MG63 (cell line): ENCODE results near the gene SCGB1C2. TPM values are rescaled to one million over a fixed set of nuclear protein-coding genes. Genes with fewer than 3 reads are reported as not detected.
"Not testable (repeated sequence)": the region's sequence is repeated elsewhere in the genome, so short reads cannot be mapped to it uniquely, and the experiment has no call there.

Source experiments
- DNase-seq: peaks from one replicate; pipeline ENCODE4 v3.0.0-alpha.2; 2020
- H3K27me3 ChIP-seq: fragments of 250-450 bp; sonication (Bioruptor Pico); 2 replicates; pipeline ENCODE4 v1.5.1; 2020; ENCODE audit warnings: mild to moderate bottlenecking, moderate library complexity
- H3K36me3 ChIP-seq: fragments of 250-450 bp; sonication (Bioruptor Pico); 2 replicates; pipeline ENCODE4 v1.5.1; 2020; ENCODE audit warnings: mild to moderate bottlenecking, moderate library complexity
- H3K4me3 ChIP-seq: fragments of 250-450 bp; sonication (Bioruptor Pico); 2 replicates; pipeline ENCODE4 v1.5.1; 2020; ENCODE audit warnings: mild to moderate bottlenecking, moderate library complexity
- H3K9me3 ChIP-seq: fragments of 250-450 bp; sonication (Bioruptor Pico); 2 replicates; pipeline ENCODE4 v1.5.1; 2020; ENCODE audit warnings: mild to moderate bottlenecking, moderate library complexity
- total RNA-seq: library from RNA; depleted of rRNA; stranded (reverse); fragments of >200 nt; shearing (Covaris generic); gene quantifications from 2 replicates; pipeline ENCODE4 v1.2.3, GENCODE V29; 2014; ENCODE audit warnings: low replicate concordance

The SCGB1C2 gene
- total RNA-seq, 1 experiment from 2014 or later, result not detected

DNA sequence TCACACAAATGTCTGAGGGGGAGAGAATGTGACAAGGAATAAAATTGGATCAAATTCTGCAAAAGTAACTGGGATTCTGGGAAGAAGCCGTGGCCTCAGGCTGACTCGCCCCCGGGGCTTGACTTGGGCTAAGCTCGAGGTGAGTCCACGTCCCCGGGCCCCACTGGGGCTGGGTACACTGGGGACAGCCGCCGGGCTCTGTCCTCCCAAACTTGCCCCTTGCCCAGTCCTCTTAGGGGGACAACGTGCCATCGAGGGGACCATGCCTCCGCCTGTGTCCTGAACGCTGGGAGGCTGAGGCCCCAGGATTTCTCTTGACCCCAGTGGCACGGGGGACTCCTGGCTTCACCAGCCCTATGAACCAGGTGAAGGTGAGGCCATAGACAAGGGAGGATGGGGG is 23.0 kb downstream of the SCGB1C2 start:
- Histone ChIP-seq H3K9me3 (no peaks in the 10 kb centered on the region), H3K4me3 (no peak overlapping the region), H3K36me3 (no peaks in the 10 kb centered on the region), H3K27me3 (no peaks in the 10 kb centered on the region)
- no peak for DNase-seq

GRCh38 chr17:161481-161880 is 24.1 kb downstream of the SCGB1C2 start:
- H3K27me3 ChIP-seq, result no peaks in the 10 kb centered on the region

DNA sequence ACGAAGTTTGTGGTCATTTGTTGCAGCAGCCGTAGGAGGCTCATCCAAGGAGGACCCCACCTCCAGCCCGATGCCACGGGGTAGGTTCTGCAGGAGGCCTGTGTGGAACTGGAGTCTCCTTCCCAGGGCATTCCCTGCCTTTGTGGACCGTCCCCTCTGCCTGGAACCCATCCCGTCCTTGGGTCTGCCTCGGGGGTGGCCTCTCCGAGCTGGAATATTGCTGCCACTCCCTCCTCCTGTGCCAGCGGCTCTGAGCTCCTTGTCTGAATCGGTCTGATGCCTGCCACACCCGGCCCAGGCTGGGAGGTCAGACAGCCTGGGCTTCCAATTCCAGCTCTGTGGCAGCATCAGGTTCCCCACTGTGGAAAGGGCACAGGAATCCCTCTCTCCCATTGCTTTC is 25.3 kb downstream of the SCGB1C2 start:
- Histone ChIP-seq H3K27me3 (no peaks in the 10 kb centered on the region), H3K36me3 (no peaks in the 10 kb centered on the region), H3K9me3 (no peaks in the 10 kb centered on the region), H3K4me3 (no peak overlapping the region)
- no peak for DNase-seq

More at GRCh38 chr17:161481-161880, 24.1 kb downstream of the SCGB1C2 start:
- H3K9me3 ChIP-seq, result no peaks in the 10 kb centered on the region
- H3K4me3 ChIP-seq, result no peak overlapping the region
- no peak for DNase-seq
- H3K36me3 ChIP-seq, result no peaks in the 10 kb centered on the region

GRCh38 chr17:163514-164098 is 26.2 kb downstream of the SCGB1C2 start:
- H3K9me3 ChIP-seq, result no peaks in the 10 kb centered on the region
- no peak for DNase-seq

GRCh38 chr17:164303-165235 is 27.2 kb downstream of the SCGB1C2 start:
- Histone ChIP-seq H3K9me3 (no peaks in the 10 kb centered on the region), H3K36me3 (no peaks in the 10 kb centered on the region), H3K27me3 (no peaks in the 10 kb centered on the region), H3K4me3 (no peak overlapping the region)
- no peak for DNase-seq

More at GRCh38 chr17:163514-164098, 26.2 kb downstream of the SCGB1C2 start:
- no peak overlapping the region for H3K4me3 ChIP-seq
- no peaks in the 10 kb centered on the region for H3K27me3 ChIP-seq
- H3K36me3 ChIP-seq, result no peaks in the 10 kb centered on the region

- no peaks in the 10 kb centered on the region for H3K27me3 ChIP-seq
- DNase-seq, result no peak
- no peak overlapping the region for H3K4me3 ChIP-seq
- no peaks in the 10 kb centered on the region for H3K9me3 ChIP-seq
- H3K36me3 ChIP-seq, result no peaks in the 10 kb centered on the region
Measured at GRCh38 chr17:165939-166338, 28.6 kb downstream of the SCGB1C2 start.

DNA sequence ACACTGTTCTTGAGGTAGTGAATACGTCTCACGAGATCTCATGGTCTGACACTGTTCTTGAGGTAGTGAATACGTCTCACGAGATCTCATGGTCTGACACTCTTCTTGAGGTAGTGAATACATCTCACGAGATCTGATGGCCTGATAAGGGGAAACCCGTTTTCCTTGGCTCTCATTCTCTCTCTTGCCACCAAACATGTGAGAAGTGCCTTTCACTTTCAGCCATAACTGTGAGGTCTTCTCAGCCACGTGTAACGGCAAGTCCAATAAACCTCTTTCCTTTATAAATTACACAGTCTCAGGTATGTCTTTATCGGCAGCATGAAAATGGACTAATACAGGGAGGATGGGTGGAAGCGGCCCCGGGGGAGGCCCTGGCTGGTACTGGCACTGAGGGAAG is 31.2 kb downstream of the SCGB1C2 start:
- DNase-seq, H3K9me3 ChIP-seq, H3K36me3 ChIP-seq: not testable (repeated sequence)

DNA sequence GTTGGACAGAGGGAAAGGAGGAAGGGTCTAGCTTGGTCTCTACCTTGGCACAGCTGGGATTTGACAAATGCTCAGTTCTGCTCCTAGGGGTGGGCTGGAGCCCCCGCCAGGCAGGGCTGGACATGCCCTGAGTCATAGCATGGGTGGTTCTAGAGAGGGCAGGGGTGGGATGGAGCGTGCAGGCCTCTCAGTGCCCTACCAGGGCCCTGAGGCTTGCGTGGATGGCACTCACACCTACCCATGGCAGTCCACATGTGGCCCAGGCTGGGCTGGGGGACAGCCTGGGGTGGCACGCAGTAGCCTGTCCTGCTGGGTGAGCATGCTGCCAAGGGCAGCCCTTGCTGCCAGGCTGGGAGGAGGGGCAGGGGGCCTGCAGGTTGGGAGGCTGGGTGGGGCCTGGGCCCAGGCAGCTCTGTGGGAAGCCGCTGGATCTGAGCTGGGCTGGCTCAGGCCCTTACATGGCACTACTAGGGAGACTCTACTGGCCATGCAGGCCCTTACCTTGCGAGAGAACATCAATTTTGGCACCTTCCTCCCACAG is 32.8 kb downstream of the SCGB1C2 start:
- Histone ChIP-seq H3K9me3 (no peaks in the 10 kb centered on the region), H3K36me3 (no peaks in the 10 kb centered on the region), H3K27me3 (no peaks in the 10 kb centered on the region), H3K4me3 (no peak overlapping the region)
- no peak for DNase-seq

More for the DNA sequence above, 31.2 kb downstream of the SCGB1C2 start:
- H3K4me3 ChIP-seq, H3K27me3 ChIP-seq: not testable (repeated sequence)

- no peaks in the 10 kb centered on the region for H3K27me3 ChIP-seq
Measured at GRCh38 chr17:171871-172270, 34.5 kb downstream of the SCGB1C2 start.

DNA sequence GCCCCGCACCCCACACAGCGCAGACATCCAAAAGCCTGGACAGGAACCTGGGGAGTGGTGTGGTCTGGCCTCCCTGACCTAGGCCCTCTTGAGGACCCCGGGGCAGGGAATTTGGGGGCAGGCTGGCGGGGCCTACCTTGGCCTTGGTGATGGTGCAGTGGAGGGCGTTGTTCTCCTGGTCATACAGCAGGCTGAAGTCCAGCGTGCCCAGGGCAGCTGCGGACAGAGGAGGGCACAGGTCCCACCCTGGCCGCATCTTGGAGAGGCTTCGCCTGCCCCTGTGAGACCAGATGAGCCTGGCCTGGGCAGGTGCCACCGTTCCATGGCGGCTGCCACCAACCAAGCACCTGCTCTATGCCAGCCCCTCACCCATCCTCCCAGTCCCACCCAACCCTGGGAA is 35.0 kb downstream of the SCGB1C2 start:
- Histone ChIP-seq H3K9me3 (no peaks in the 10 kb centered on the region), H3K36me3 (no peaks in the 10 kb centered on the region), H3K27me3 (no peaks in the 10 kb centered on the region), H3K4me3 (no peak overlapping the region)
- DNase-seq, result no peak

More at GRCh38 chr17:171871-172270, 34.5 kb downstream of the SCGB1C2 start:
- DNase-seq, result no peak
- H3K36me3 ChIP-seq, result no peaks in the 10 kb centered on the region
- H3K9me3 ChIP-seq, result no peaks in the 10 kb centered on the region
- H3K4me3 ChIP-seq, result no peak overlapping the region

- Histone ChIP-seq H3K9me3 (no peaks in the 10 kb centered on the region), H3K4me3 (no peak overlapping the region), H3K36me3 (no peaks in the 10 kb centered on the region), H3K27me3 (no peaks in the 10 kb centered on the region)
- no peak for DNase-seq
Measured at GRCh38 chr17:173166-173911, 36.0 kb downstream of the SCGB1C2 start.

GRCh38 chr17:177155-177554 is 39.8 kb downstream of the SCGB1C2 start:
- DNase-seq, result no peak
- Histone ChIP-seq H3K27me3 (no peaks in the 10 kb centered on the region; the same call in 1 of the 2 replicates), H3K36me3 (no peaks in the 10 kb centered on the region), H3K9me3 (no peaks in the 10 kb centered on the region), H3K4me3 (no peak overlapping the region)

DNA sequence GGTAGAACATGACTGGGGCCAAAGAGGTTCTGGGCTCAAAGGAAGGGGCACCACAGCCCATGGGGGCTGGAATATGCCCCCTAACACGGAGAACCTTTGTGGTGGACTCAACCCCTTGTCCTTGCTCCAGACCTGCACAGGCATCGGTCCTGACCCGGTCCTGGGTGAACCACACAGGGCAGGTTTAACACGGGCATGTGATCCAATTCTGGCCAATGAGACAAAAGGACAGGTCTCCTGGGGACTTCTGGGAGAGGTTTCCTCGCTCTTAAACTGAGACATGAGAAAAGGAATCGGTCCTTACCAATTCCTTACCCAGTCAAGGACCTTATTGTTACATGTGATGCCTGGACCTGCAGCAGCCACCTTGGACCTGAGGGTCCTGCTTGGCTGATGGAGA is 40.4 kb downstream of the SCGB1C2 start:
- H3K27me3 ChIP-seq, result no peaks in the 10 kb centered on the region; the same call in 1 of the 2 replicates
- no peak for DNase-seq
- H3K9me3 ChIP-seq, result no peaks in the 10 kb centered on the region
- no peak overlapping the region for H3K4me3 ChIP-seq
- H3K36me3 ChIP-seq, result no peaks in the 10 kb centered on the region

- no peaks in the 10 kb centered on the region for H3K36me3 ChIP-seq
- H3K27me3 ChIP-seq, result no peaks in the 10 kb centered on the region; the same call in 1 of the 2 replicates
- no peak overlapping the region for H3K4me3 ChIP-seq
- no peak for DNase-seq
- no peaks in the 10 kb centered on the region for H3K9me3 ChIP-seq
Measured at GRCh38 chr17:178292-179065, 41.1 kb downstream of the SCGB1C2 start.

DNA sequence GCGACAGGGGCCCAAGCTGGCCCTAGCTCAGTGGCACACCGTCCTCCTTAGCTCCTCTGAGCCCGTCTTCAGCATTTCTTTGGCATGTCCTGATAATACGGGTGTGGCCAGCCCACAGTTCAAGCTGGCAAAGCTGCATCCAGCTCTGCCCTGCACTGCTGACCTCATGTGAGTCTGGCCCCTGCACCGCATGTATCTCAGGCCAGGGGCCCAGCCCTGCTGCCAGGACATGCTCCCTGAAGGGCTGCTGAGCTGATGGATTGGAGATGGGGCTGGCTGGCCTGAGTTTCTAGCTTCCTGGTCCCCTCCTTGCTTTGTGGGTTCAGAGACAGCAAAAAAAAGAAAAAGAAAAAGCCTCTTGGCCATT is 41.7 kb downstream of the SCGB1C2 start:
- no peak overlapping the region for H3K4me3 ChIP-seq
- H3K9me3 ChIP-seq, result no peaks in the 10 kb centered on the region
- peak; percentile 80 for DNase-seq
- no peaks in the 10 kb centered on the region; the same call in 1 of the 2 replicates for H3K27me3 ChIP-seq
- H3K36me3 ChIP-seq, result no peaks in the 10 kb centered on the region

GRCh38 chr17:179781-180380 is 42.5 kb downstream of the SCGB1C2 start:
- H3K36me3 ChIP-seq, result no peaks in the 10 kb centered on the region
- no peaks in the 10 kb centered on the region; the same call in 1 of the 2 replicates for H3K27me3 ChIP-seq
- no peaks in the 10 kb centered on the region for H3K9me3 ChIP-seq
- no peak overlapping the region for H3K4me3 ChIP-seq
- no peak for DNase-seq
